ENCODE data around the gene PPP1R26. TPM values are rescaled to one million over a fixed set of nuclear protein-coding genes. Genes with fewer than 3 reads are reported as not detected.

PPP1R26 gene
- total and polyA plus RNA-seq, 2 experiments from 2014 or later: 15.0 to 15.6 TPM

GRCh38 chr9:135491764-135492163, 12.2 kb downstream of the PPP1R26 start:
- Histone ChIP-seq H3K27me3 (no peaks in the 10 kb centered on the region), H3K9me2 (replicated peaks; ENCODE audit: insufficient read depth) (no peaks in the 10 kb centered on the region), H3K36me3 (replicated peaks; ENCODE audit: insufficient read depth, low read depth) (no peaks in the 10 kb centered on the region), H3K4me1 (ENCODE audit: insufficient read depth) (no peaks in the 10 kb centered on the region), H3K9me3 (ENCODE audit: low read depth) (no peaks in the 10 kb centered on the region), H3K4me3 (no peak overlapping the region), H3K4me2 (no peak overlapping the region), H4K20me1 (ENCODE audit: insufficient read depth, poor library complexity, severe bottlenecking) (no peaks in the 10 kb centered on the region), H3K79me2 (no peaks in the 10 kb centered on the region), H3K27ac (no peak overlapping the region), H2AFZ (no peak overlapping the region)
- TF ChIP-seq, protein P1, sequence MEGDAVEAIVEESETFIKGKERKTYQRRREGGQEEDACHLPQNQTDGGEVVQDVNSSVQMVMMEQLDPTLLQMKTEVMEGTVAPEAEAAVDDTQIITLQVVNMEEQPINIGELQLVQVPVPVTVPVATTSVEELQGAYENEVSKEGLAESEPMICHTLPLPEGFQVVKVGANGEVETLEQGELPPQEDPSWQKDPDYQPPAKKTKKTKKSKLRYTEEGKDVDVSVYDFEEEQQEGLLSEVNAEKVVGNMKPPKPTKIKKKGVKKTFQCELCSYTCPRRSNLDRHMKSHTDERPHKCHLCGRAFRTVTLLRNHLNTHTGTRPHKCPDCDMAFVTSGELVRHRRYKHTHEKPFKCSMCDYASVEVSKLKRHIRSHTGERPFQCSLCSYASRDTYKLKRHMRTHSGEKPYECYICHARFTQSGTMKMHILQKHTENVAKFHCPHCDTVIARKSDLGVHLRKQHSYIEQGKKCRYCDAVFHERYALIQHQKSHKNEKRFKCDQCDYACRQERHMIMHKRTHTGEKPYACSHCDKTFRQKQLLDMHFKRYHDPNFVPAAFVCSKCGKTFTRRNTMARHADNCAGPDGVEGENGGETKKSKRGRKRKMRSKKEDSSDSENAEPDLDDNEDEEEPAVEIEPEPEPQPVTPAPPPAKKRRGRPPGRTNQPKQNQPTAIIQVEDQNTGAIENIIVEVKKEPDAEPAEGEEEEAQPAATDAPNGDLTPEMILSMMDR (IDR thresholded peaks at IDR 0.05; ENCODE audit: poor library complexity): no peak
- TF ChIP-seq EZH2phosphoT487 (IDR thresholded peaks at IDR 0.05; ENCODE audit: low read depth, severe bottlenecking, unreplicated experiment) (no peak), EZH2 (IDR thresholded peaks at IDR 0.05; ENCODE audit: borderline replicate concordance) (no peak)
- no peak for DNase-seq (ENCODE audit: low spot score)
- WGBS (ENCODE audit: low lambda C conversion rate, missing lambda C conversion rate): 66% methylated on average over 4 of the region's 4 CpGs

DNA sequence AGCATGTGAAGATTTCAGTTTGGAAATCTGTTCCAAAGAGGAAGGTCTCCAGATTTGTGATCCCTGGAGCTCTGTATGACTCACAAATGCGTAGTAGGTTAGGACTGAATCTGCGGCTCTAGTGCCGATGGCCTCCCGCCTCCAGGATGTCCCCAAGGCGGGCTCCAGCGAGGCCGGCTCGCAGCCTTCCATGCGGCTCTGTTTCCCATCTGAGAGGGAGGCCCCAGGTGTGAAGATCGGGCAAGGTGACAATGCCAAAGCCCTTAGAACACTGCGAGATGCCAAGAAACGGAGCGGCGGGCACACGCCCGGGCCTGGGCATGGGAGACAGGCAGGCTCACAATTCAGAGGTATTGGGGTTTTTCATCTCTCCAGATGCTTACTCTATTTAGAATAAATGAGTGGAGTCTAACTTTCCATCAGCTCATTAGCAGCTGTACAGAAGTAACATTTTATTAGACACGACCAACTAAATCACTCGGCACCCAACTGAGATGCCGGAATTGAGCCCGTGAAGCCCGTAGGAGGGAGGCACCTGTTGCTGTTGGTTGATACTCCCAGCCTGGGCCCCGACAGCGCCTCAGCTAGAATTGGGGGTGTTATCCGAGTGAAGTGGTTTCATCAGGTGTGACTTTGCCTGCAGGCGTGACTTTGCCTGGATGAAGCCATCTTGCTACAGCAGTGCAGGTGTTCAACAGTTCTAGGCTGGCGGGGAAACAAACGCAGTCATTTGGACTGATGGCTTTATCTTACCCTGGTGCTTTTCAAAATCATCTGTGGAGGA, 13.5 kb downstream of the PPP1R26 start:
- 95% methylated on average over 27 of the region's 27 CpGs for WGBS (ENCODE audit: low lambda C conversion rate, missing lambda C conversion rate)
- H3K4me3 ChIP-seq: no peak overlapping the region
- H3K36me3 ChIP-seq (replicated peaks; ENCODE audit: insufficient read depth, low read depth): no peaks in the 10 kb centered on the region
- no peaks in the 10 kb centered on the region for H4K20me1 ChIP-seq (ENCODE audit: insufficient read depth, poor library complexity, severe bottlenecking)
- H3K27me3 ChIP-seq: no peaks in the 10 kb centered on the region
- no peaks in the 10 kb centered on the region for H3K9me3 ChIP-seq (ENCODE audit: low read depth)
- no peaks in the 10 kb centered on the region for H3K4me1 ChIP-seq (ENCODE audit: insufficient read depth)
- H3K79me2 ChIP-seq: no peaks in the 10 kb centered on the region
- no peaks in the 10 kb centered on the region for H3K9me2 ChIP-seq (replicated peaks; ENCODE audit: insufficient read depth)
- DNase-seq (ENCODE audit: low spot score): no peak
- no peak overlapping the region for H3K27ac ChIP-seq
- TF ChIP-seq, protein P1 (IDR thresholded peaks at IDR 0.05; ENCODE audit: poor library complexity): no peak
- TF ChIP-seq EZH2 (IDR thresholded peaks at IDR 0.05; ENCODE audit: borderline replicate concordance) (no peak), EZH2phosphoT487 (IDR thresholded peaks at IDR 0.05; ENCODE audit: low read depth, severe bottlenecking, unreplicated experiment) (no peak)
- H2AFZ ChIP-seq: no peak overlapping the region
- no peak overlapping the region for H3K4me2 ChIP-seq

DNA sequence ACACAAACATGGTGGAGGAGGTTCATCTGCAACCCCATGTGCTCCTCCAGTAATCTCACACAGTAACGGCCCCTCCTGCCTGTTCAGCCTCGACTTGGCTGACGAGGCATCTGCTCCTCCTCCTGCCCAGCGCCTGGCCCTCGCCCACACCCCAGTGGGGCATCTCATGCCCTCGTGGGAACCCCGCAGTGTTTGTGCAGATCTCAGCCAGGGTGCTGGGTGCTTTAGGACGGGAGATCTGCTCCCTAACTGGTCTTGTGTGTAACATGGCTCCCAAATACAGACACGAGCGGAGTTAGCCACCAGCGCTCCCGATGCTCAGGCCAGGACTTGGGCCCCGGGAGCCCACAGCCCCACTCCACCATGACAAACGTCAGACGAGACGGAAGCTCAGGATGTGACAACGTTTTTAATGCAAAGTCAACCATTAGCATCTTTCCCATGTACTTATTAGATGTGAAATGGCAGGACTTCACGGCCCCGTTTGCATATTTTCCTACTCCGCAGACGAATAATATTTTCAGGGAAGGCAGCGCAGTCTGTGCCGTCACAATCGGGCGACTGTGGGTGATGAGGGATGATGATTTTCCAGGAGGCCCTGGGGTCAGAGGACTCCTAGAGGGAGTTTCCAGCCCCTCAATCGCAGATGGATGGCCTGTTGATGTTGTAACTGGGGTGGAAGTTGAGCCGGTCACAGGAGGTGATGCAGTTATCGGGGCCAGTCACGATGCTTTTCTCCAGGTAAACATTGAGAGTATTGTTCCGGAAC, 15.4 kb downstream of the PPP1R26 start:
- Histone ChIP-seq H3K27ac (no peak overlapping the region), H3K4me2 (no peak overlapping the region), H3K4me1 (ENCODE audit: insufficient read depth) (no peaks in the 10 kb centered on the region), H4K20me1 (ENCODE audit: insufficient read depth, poor library complexity, severe bottlenecking) (no peaks in the 10 kb centered on the region), H3K9me3 (ENCODE audit: low read depth) (no peaks in the 10 kb centered on the region), H2AFZ (no peak overlapping the region), H3K79me2 (no peaks in the 10 kb centered on the region), H3K4me3 (no peak overlapping the region), H3K36me3 (replicated peaks; ENCODE audit: insufficient read depth, low read depth) (no peaks in the 10 kb centered on the region), H3K27me3 (no peaks in the 10 kb centered on the region), H3K9me2 (replicated peaks; ENCODE audit: insufficient read depth) (no peaks in the 10 kb centered on the region)
- 92% methylated on average over 30 of the region's 30 CpGs for WGBS (ENCODE audit: low lambda C conversion rate, missing lambda C conversion rate)
- DNase-seq (ENCODE audit: low spot score): no peak
- no peak for TF ChIP-seq EZH2 (IDR thresholded peaks at IDR 0.05; ENCODE audit: borderline replicate concordance)

Data from hepatocyte (in vitro differentiated cells).